Liver (tissue), 9 donors: ENCODE measurements around the gene ATP5F1B. TPM values are rescaled to one million over a fixed set of nuclear protein-coding genes. Genes with fewer than 3 reads are reported as not detected.

Experiments
- DNase-seq: peaks from one replicate; pipeline ENCODE4 v3.0.0-alpha.2; 2017; ENCODE audit warnings: low spot score
- H3K27ac ChIP-seq, 2 donors: one replicate each; pipeline ENCODE4 v1.7.0; 2013; ENCODE audit warnings: inconsistent platforms in 2 of 2, low read length in 2 of 2, control low read depth in 1 of 2, low read depth in 1 of 2, mild to moderate bottlenecking in 1 of 2
- H3K27me3 ChIP-seq, 4 donors: one replicate each; pipeline versions ENCODE4 v1.6.1 to v1.7.0; 2013; ENCODE audit warnings: low read length in 3 of 4, inconsistent platforms in 1 of 4, mild to moderate bottlenecking in 1 of 4, moderate library complexity in 1 of 4; ENCODE audit not compliant: control insufficient read depth in 4 of 4, insufficient read depth in 4 of 4
- H3K36me3 ChIP-seq, 4 donors: one replicate each; pipeline versions ENCODE4 v1.6.1 to v1.7.0; 2013; ENCODE audit warnings: low read length in 3 of 4, mild to moderate bottlenecking in 3 of 4, low read depth in 1 of 4, moderate library complexity in 1 of 4; ENCODE audit not compliant: control insufficient read depth in 4 of 4, insufficient read depth in 3 of 4
- H3K4me1 ChIP-seq, 4 donors: one replicate each; pipeline versions ENCODE4 v1.6.1 to v1.7.0; 2013; ENCODE audit warnings: low read length in 3 of 4, mild to moderate bottlenecking in 3 of 4, moderate library complexity in 1 of 4; ENCODE audit not compliant: control insufficient read depth in 4 of 4, insufficient read depth in 4 of 4
- H3K4me3 ChIP-seq, 3 donors: one replicate each; pipeline versions ENCODE4 v1.6.1 to v1.7.0; 2013; ENCODE audit warnings: low read length in 3 of 3, control low read depth in 1 of 3, low read depth in 1 of 3, mild to moderate bottlenecking in 1 of 3
- H3K9ac ChIP-seq, 2 donors: one replicate each; pipeline ENCODE4 v1.7.0; 2013; ENCODE audit warnings: low read length in 2 of 2, mild to moderate bottlenecking in 2 of 2, moderate library complexity in 2 of 2, control low read depth in 1 of 2, low read depth in 1 of 2
- H3K9me3 ChIP-seq, 4 donors: one replicate each; pipeline versions ENCODE4 v1.6.1 to v1.7.0; 2013; ENCODE audit warnings: low read length in 3 of 4; ENCODE audit not compliant: control insufficient read depth in 4 of 4
- EGR1 ChIP-seq, 2 donors: IDR thresholded peaks; 2 replicates each; pipeline ENCODE4 v1.6.1; 2016 to 2018; ENCODE audit warnings: antibody characterized with exemption in 2 of 2, low read depth in 2 of 2
- FOXA1 ChIP-seq: IDR thresholded peaks from 2 replicates; pipeline ENCODE4 v1.6.1; 2016; ENCODE audit warnings: antibody characterized with exemption
- FOXA2 ChIP-seq: IDR thresholded peaks from 2 replicates; pipeline ENCODE4 v1.6.1; 2016; ENCODE audit warnings: antibody characterized with exemption
- GABPA ChIP-seq, 2 donors: IDR thresholded peaks in 1 of 2; conservative IDR thresholded peaks in 1 of 2; 2 replicates each; pipeline ENCODE4 v1.6.1; 2016; ENCODE audit warnings: antibody characterized with exemption in 2 of 2, mild to moderate bottlenecking in 1 of 2, moderate library complexity in 1 of 2
- HNF4A ChIP-seq, 2 donors: conservative IDR thresholded peaks; 2 replicates each; pipeline ENCODE4 v1.6.1; 2016; ENCODE audit warnings: antibody characterized with exemption in 2 of 2, mild to moderate bottlenecking in 2 of 2
- HNF4G ChIP-seq: IDR thresholded peaks from 2 replicates; pipeline ENCODE4 v1.6.1; 2016; ENCODE audit warnings: antibody characterized with exemption
- JUND ChIP-seq, 2 donors: IDR thresholded peaks; 2 replicates each; pipeline ENCODE4 v1.6.1; 2016; ENCODE audit warnings: antibody characterized with exemption in 2 of 2
- NR2F2 ChIP-seq: IDR thresholded peaks from 2 replicates; pipeline ENCODE4 v1.6.1; 2016; ENCODE audit warnings: antibody characterized with exemption
- RAD21 ChIP-seq, 2 donors: IDR thresholded peaks; 2 replicates each; pipeline ENCODE4 v1.6.1; 2016; ENCODE audit warnings: antibody characterized with exemption in 2 of 2, mild to moderate bottlenecking in 2 of 2
- RXRA ChIP-seq, 2 donors: IDR thresholded peaks; 2 replicates each; pipeline ENCODE4 v1.6.1; 2017 to 2018; ENCODE audit warnings: antibody characterized with exemption in 2 of 2, mild to moderate bottlenecking in 1 of 2
- SP1 ChIP-seq: IDR thresholded peaks from 2 replicates; pipeline ENCODE4 v1.6.1; 2018; ENCODE audit warnings: antibody characterized with exemption, mild to moderate bottlenecking
- TAF1 ChIP-seq: conservative IDR thresholded peaks from 2 replicates; pipeline ENCODE4 v1.6.1; 2016; ENCODE audit warnings: antibody characterized with exemption, mild to moderate bottlenecking
- YY1 ChIP-seq: IDR thresholded peaks from 2 replicates; pipeline ENCODE4 v1.6.1; 2016; ENCODE audit warnings: antibody characterized with exemption, mild to moderate bottlenecking
- WGBS: extraction: QIAGEN DNeasy Blood & Tissue Kit; methylation state at CpG from one replicate; pipeline ENCODE4 v1.1.7; 2013; 5-methylcytosine and 5-hydroxymethylcytosine counted together
- polyA plus RNA-seq, 2 donors: library from polyadenylated mRNA; stranded (reverse) in 1 of 2; unstranded in 1 of 2; fragments of 200-250 nt in 1 of 2; fragments of >200 nt in 1 of 2; fragmentation: Nextera tagmentation in 1 of 2; extraction: Ambion mirVana in 1 of 2; gene quantifications; one replicate each; pipeline versions ENCODE4 v1.2.1 to v1.2.3, GENCODE V29; 2013 to 2015
- total RNA-seq, 2 donors: library from RNA; depleted of rRNA; stranded (reverse); fragments of >200 nt; gene quantifications; one replicate each; pipeline ENCODE4 v1.2.3, GENCODE V29; 2014
- TF ChIP-seq, protein P1 (sequence below): IDR thresholded peaks from 2 replicates; pipeline ENCODE4 v1.6.1; 2016; ENCODE audit warnings: antibody characterized with exemption
- TF ChIP-seq, protein P2 (sequence below): IDR thresholded peaks from 2 replicates; pipeline ENCODE4 v1.6.1; 2016; ENCODE audit warnings: antibody characterized with exemption
- TF ChIP-seq, protein P3 (sequence below): fragments of 150-350 bp; IDR thresholded peaks from 2 replicates; pipeline ENCODE4 v1.5.1; 2017; ENCODE audit warnings: improper control_type of control experiment, low read depth, low read length; ENCODE audit not compliant: missing input control
- TF ChIP-seq, protein P4 (sequence below): IDR thresholded peaks from 2 replicates; pipeline ENCODE4 v1.6.1; 2016; ENCODE audit warnings: antibody characterized with exemption
- TF ChIP-seq, protein P5 (sequence below): IDR thresholded peaks from 2 replicates; pipeline ENCODE4 v1.6.1; 2016; ENCODE audit warnings: antibody characterized with exemption, mild to moderate bottlenecking
- donor health status: healthy.
- donor health status: healthy.
- donor health status: healthy.
- donor health status: healthy.
- donor health status: healthy.

Gene ATP5F1B
- total and polyA plus RNA-seq, 4 donors, result 273 to 569 (median 438) TPM

DNA sequence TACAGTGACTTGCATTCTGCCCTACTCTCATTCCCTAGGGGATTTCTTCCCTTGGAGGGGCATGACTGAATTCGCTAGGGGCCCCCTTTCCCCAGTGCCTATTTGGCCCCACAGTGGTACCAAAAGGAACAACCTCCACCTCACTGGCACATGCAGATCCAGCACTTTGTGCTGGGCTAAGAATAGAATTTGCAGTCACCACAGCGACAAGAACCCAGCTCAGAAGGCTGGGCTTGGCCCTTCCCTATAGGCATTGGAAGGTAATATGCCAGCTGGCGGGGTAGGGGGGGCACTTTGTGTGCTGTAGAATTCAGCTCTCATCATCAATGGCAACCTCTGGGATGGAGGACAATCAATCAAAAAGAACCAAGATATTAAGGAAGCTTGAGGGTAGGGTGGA lies 29.5 kb downstream of the ATP5F1B start (continued):
- TF ChIP-seq HNF4G (no peak), RAD21 (IDR thresholded peaks at IDR 0.05) (no peak)

DNA sequence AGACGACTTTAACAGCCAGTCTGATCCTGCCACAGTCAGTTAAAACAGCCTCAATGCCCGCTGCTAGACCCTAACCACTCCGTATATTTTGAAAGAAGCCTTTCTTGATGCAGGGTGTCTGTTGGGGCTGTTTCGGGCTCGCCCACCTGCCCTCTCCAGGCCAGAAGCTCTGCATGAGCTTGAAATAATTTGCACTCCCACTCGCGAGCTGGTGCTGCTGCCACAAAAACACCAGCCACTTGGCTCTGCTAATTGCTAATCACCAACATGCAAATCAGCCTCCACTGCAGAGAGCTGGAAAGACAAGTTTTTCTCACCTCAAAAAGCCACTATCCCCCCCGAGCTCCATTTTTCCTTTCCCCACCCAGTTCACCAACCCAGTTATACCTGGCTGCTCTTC lies 31.2 kb downstream of the ATP5F1B start:
- Histone ChIP-seq H3K4me1 (no peaks in the 10 kb centered on the region), H3K9ac (no peak overlapping the region), H3K27me3 (no peaks in the 10 kb centered on the region), H3K4me3 (no peak overlapping the region), H3K36me3 (peaks cover 31 to 80% (median 74%) of the 10 kb centered on the region in 4 donors), H3K9me3 (no peaks in the 10 kb centered on the region), H3K27ac (no peak overlapping the region)
- 86% methylated on average over 8 of the region's 8 CpGs for WGBS
- TF ChIP-seq GABPA (IDR thresholded peaks at IDR 0.05 in 1 of 2, conservative IDR thresholded peaks at IDR 0.05 in 1 of 2) (no peak), RAD21 (IDR thresholded peaks at IDR 0.05) (no peak), YY1 (no peak), SP1 (no peak), JUND (IDR thresholded peaks at IDR 0.05) (no peak), RXRA (IDR thresholded peaks at IDR 0.05) (no peak), NR2F2 (no peak)
- TF ChIP-seq, protein P1, sequence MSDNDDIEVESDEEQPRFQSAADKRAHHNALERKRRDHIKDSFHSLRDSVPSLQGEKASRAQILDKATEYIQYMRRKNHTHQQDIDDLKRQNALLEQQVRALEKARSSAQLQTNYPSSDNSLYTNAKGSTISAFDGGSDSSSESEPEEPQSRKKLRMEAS, result no peak
- TF ChIP-seq, protein P2, sequence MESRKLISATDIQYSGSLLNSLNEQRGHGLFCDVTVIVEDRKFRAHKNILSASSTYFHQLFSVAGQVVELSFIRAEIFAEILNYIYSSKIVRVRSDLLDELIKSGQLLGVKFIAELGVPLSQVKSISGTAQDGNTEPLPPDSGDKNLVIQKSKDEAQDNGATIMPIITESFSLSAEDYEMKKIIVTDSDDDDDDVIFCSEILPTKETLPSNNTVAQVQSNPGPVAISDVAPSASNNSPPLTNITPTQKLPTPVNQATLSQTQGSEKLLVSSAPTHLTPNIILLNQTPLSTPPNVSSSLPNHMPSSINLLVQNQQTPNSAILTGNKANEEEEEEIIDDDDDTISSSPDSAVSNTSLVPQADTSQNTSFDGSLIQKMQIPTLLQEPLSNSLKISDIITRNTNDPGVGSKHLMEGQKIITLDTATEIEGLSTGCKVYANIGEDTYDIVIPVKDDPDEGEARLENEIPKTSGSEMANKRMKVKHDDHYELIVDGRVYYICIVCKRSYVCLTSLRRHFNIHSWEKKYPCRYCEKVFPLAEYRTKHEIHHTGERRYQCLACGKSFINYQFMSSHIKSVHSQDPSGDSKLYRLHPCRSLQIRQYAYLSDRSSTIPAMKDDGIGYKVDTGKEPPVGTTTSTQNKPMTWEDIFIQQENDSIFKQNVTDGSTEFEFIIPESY, result no peak
- TF ChIP-seq, protein P3, sequence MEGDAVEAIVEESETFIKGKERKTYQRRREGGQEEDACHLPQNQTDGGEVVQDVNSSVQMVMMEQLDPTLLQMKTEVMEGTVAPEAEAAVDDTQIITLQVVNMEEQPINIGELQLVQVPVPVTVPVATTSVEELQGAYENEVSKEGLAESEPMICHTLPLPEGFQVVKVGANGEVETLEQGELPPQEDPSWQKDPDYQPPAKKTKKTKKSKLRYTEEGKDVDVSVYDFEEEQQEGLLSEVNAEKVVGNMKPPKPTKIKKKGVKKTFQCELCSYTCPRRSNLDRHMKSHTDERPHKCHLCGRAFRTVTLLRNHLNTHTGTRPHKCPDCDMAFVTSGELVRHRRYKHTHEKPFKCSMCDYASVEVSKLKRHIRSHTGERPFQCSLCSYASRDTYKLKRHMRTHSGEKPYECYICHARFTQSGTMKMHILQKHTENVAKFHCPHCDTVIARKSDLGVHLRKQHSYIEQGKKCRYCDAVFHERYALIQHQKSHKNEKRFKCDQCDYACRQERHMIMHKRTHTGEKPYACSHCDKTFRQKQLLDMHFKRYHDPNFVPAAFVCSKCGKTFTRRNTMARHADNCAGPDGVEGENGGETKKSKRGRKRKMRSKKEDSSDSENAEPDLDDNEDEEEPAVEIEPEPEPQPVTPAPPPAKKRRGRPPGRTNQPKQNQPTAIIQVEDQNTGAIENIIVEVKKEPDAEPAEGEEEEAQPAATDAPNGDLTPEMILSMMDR, result no peak
- no peak for DNase-seq

DNA sequence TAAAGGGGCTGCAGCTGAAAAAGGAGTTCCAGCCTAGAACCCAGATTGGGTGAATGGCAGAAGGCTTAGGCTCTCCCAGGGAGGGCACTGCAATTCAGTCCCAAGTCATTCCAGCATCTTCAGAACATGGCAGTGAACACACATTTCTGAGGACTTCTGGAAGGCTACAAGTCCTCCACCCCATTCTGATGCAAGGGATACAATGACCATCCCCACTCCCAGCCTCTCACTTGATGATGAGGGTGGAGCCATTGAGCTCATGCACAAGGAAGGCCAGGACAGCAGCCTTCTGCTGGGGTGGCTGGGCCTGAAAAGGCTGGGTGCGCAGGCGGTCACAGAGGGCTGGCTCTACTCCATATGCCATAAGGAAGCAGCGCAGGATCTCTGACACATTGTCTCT lies 41.4 kb downstream of the ATP5F1B start:
- Histone ChIP-seq H3K4me3 (no peak overlapping the region), H3K36me3 (peaks cover 37 to 87% (median 80%) of the 10 kb centered on the region in 4 donors), H3K27me3 (no peaks in the 10 kb centered on the region), H3K4me1 (no peaks in the 10 kb centered on the region), H3K9me3 (no peaks in the 10 kb centered on the region), H3K9ac (no peak overlapping the region), H3K27ac (no peak overlapping the region)
- no peak for DNase-seq
- over 99% methylated on average over 3 of the region's 3 CpGs for WGBS
- TF ChIP-seq EGR1 (IDR thresholded peaks at IDR 0.05; ENCODE audit: low read depth in 2 of 2) (no peak), RXRA (IDR thresholded peaks at IDR 0.05) (no peak), TAF1 (no peak), FOXA2 (no peak), HNF4A (conservative IDR thresholded peaks at IDR 0.05) (no peak), HNF4G (no peak), JUND (IDR thresholded peaks at IDR 0.05) (no peak), FOXA1 (no peak), RAD21 (IDR thresholded peaks at IDR 0.05) (no peak), SP1 (no peak), GABPA (IDR thresholded peaks at IDR 0.05 in 1 of 2, conservative IDR thresholded peaks at IDR 0.05 in 1 of 2) (no peak), NR2F2 (no peak)
- TF ChIP-seq, protein P4, sequence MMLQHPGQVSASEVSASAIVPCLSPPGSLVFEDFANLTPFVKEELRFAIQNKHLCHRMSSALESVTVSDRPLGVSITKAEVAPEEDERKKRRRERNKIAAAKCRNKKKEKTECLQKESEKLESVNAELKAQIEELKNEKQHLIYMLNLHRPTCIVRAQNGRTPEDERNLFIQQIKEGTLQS, result no peak
- TF ChIP-seq, protein P3, result no peak
- TF ChIP-seq, protein P2, result no peak
- TF ChIP-seq, protein P5, sequence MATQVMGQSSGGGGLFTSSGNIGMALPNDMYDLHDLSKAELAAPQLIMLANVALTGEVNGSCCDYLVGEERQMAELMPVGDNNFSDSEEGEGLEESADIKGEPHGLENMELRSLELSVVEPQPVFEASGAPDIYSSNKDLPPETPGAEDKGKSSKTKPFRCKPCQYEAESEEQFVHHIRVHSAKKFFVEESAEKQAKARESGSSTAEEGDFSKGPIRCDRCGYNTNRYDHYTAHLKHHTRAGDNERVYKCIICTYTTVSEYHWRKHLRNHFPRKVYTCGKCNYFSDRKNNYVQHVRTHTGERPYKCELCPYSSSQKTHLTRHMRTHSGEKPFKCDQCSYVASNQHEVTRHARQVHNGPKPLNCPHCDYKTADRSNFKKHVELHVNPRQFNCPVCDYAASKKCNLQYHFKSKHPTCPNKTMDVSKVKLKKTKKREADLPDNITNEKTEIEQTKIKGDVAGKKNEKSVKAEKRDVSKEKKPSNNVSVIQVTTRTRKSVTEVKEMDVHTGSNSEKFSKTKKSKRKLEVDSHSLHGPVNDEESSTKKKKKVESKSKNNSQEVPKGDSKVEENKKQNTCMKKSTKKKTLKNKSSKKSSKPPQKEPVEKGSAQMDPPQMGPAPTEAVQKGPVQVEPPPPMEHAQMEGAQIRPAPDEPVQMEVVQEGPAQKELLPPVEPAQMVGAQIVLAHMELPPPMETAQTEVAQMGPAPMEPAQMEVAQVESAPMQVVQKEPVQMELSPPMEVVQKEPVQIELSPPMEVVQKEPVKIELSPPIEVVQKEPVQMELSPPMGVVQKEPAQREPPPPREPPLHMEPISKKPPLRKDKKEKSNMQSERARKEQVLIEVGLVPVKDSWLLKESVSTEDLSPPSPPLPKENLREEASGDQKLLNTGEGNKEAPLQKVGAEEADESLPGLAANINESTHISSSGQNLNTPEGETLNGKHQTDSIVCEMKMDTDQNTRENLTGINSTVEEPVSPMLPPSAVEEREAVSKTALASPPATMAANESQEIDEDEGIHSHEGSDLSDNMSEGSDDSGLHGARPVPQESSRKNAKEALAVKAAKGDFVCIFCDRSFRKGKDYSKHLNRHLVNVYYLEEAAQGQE, result no peak
